ENCODE measurements around the gene CABLES1.
"Not testable (repeated sequence)": the region's sequence is repeated elsewhere in the genome, so short reads cannot be mapped to it uniquely, and the experiment has no call there.

Gene CABLES1

GRCh38 chr18:23143016-23143814 lies 7.9 kb downstream of the CABLES1 start:
- no peak for DNase-seq

- no peak for DNase-seq
Measured at GRCh38 chr18:23143815-23144261, 8.6 kb downstream of the CABLES1 start.

GRCh38 chr18:23144640-23145039 lies 9.4 kb downstream of the CABLES1 start:
- no peak for DNase-seq

- no peak for DNase-seq
Measured at GRCh38 chr18:23145621-23146020, 10.3 kb downstream of the CABLES1 start.

- no peak for DNase-seq
Measured at GRCh38 chr18:23146861-23147469, 11.7 kb downstream of the CABLES1 start.

GRCh38 chr18:23148382-23148781 lies 13.1 kb downstream of the CABLES1 start:
- DNase-seq: no peak

GRCh38 chr18:23149570-23149969 lies 14.3 kb downstream of the CABLES1 start:
- DNase-seq: no peak

- DNase-seq: no peak
Measured at GRCh38 chr18:23151414-23152099, 16.3 kb downstream of the CABLES1 start.

- DNase-seq: no peak
Measured at GRCh38 chr18:23154030-23154429, 18.7 kb downstream of the CABLES1 start.

- DNase-seq: no peak
Measured at GRCh38 chr18:23154823-23155500, 19.7 kb downstream of the CABLES1 start.

- DNase-seq: no peak
Measured at GRCh38 chr18:23155537-23155936, 20.3 kb downstream of the CABLES1 start.

- DNase-seq: no peak
Measured at GRCh38 chr18:23156134-23156533, 20.8 kb downstream of the CABLES1 start.

- DNase-seq: no peak
Measured at GRCh38 chr18:23158058-23158457, 22.8 kb downstream of the CABLES1 start.

- DNase-seq: not testable (repeated sequence)
Measured at GRCh38 chr18:23158884-23159283, 23.6 kb downstream of the CABLES1 start.

GRCh38 chr18:23159344-23159743 lies 24.1 kb downstream of the CABLES1 start:
- no peak for DNase-seq

GRCh38 chr18:23162473-23162872 lies 27.2 kb downstream of the CABLES1 start:
- DNase-seq: no peak

- no peak for DNase-seq
Measured at GRCh38 chr18:23163786-23164533, 28.7 kb downstream of the CABLES1 start.

- DNase-seq: no peak
Measured at GRCh38 chr18:23165271-23166068, 30.2 kb downstream of the CABLES1 start.

- DNase-seq: no peak
Measured at GRCh38 chr18:23166891-23167541, 31.7 kb downstream of the CABLES1 start.

GRCh38 chr18:23169673-23170044 lies 34.4 kb downstream of the CABLES1 start:
- DNase-seq: no peak

- DNase-seq: no peak
Measured at GRCh38 chr18:23170137-23170536, 34.9 kb downstream of the CABLES1 start.

Measured in hippocampal formation (tissue), 2 donors.